ENCODE measurements around the gene GDF3. TPM values are rescaled to one million over a fixed set of nuclear protein-coding genes. Genes with fewer than 3 reads are reported as not detected.
A peak's percentile ranks its signal among the peaks of the same experiment; 100 is the strongest.
"Not testable (repeated sequence)": the region's sequence is repeated elsewhere in the genome, so short reads cannot be mapped to it uniquely, and the experiment has no call there.

Gene GDF3
- total RNA-seq, 3 donors from 2014 or later: 0.33 TPM; not detected in 2

- Histone ChIP-seq H3K4me3 (no peak overlapping the region), H3K36me3 (no peaks in the 10 kb centered on the region), H3K27ac (no peak overlapping the region), H3K9me3 (no peaks in the 10 kb centered on the region), H3K4me1 (no peaks in the 10 kb centered on the region), H3K27me3 (no peaks in the 10 kb centered on the region)
- no peak for DNase-seq (ENCODE audit: low spot score in 2 of 2)
- intact Hi-C loops (cut with DNase I; ENCODE audit: low total_unique reads): no loop called here
- TF ChIP-seq POLR2AphosphoS5 (IDR thresholded peaks at IDR 0.05): no peak
- no peak for TF ChIP-seq POLR2A (IDR thresholded peaks at IDR 0.05)
- no peak for TF ChIP-seq CTCF (IDR thresholded peaks at IDR 0.05)
These were observed 48.5 kb downstream of the GDF3 start for GRCh38 chr12:7647071-7647470.

- Histone ChIP-seq H3K4me3 (no peak overlapping the region), H3K27me3 (no peaks in the 10 kb centered on the region), H3K27ac (no peak overlapping the region), H3K36me3 (no peaks in the 10 kb centered on the region), H3K4me1 (no peaks in the 10 kb centered on the region), H3K9me3 (no peaks in the 10 kb centered on the region)
- no peak for TF ChIP-seq POLR2AphosphoS5 (IDR thresholded peaks at IDR 0.05)
- intact Hi-C loops (cut with DNase I; ENCODE audit: low total_unique reads): no loop called here
- DNase-seq (ENCODE audit: low spot score in 2 of 2): no peak
These were observed 49.4 kb downstream of the GDF3 start for GRCh38 chr12:7646178-7646475.

GRCh38 chr12:7645395-7646177, 50.0 kb downstream of the GDF3 start:
- H3K27me3 ChIP-seq: no peaks in the 10 kb centered on the region
- no peaks in the 10 kb centered on the region for H3K9me3 ChIP-seq
- TF ChIP-seq CTCF (IDR thresholded peaks at IDR 0.05): peak; percentile 70 to 72 (median 71)
- TF ChIP-seq POLR2A (IDR thresholded peaks at IDR 0.05): no peak
- intact Hi-C loops (cut with DNase I; ENCODE audit: low total_unique reads): no loop called here
- H3K27ac ChIP-seq: no peak overlapping the region
- no peaks in the 10 kb centered on the region for H3K36me3 ChIP-seq
- no peak for DNase-seq (ENCODE audit: low spot score in 2 of 2)
- H3K4me3 ChIP-seq: no peak overlapping the region
- no peaks in the 10 kb centered on the region for H3K4me1 ChIP-seq

GRCh38 chr12:7642876-7643309, 52.7 kb downstream of the GDF3 start:
- DNase-seq (ENCODE audit: low spot score in 2 of 2): no peak
- H3K4me3 ChIP-seq: no peak overlapping the region
- intact Hi-C loops (cut with DNase I; ENCODE audit: low total_unique reads): no loop called here
- no peak overlapping the region for H3K27ac ChIP-seq
- H3K9me3 ChIP-seq: no peaks in the 10 kb centered on the region
- H3K27me3 ChIP-seq: no peaks in the 10 kb centered on the region
- TF ChIP-seq POLR2A (IDR thresholded peaks at IDR 0.05) (no peak), POLR2AphosphoS5 (IDR thresholded peaks at IDR 0.05) (no peak), CTCF (IDR thresholded peaks at IDR 0.05) (no peak)
- H3K36me3 ChIP-seq: no peaks in the 10 kb centered on the region
- no peaks in the 10 kb centered on the region for H3K4me1 ChIP-seq

- intact Hi-C loops (cut with DNase I; ENCODE audit: low total_unique reads): no loop called here
- Histone ChIP-seq H3K4me1 (no peaks in the 10 kb centered on the region), H3K27ac (no peak overlapping the region), H3K4me3 (no peak overlapping the region), H3K27me3 (no peaks in the 10 kb centered on the region), H3K9me3 (no peaks in the 10 kb centered on the region), H3K36me3 (no peaks in the 10 kb centered on the region)
- DNase-seq (ENCODE audit: low spot score in 2 of 2): no peak
- no peak for TF ChIP-seq POLR2AphosphoS5 (IDR thresholded peaks at IDR 0.05)
- TF ChIP-seq POLR2A (IDR thresholded peaks at IDR 0.05): no peak
- no peak for TF ChIP-seq CTCF (IDR thresholded peaks at IDR 0.05)
These were observed 53.3 kb downstream of the GDF3 start for GRCh38 chr12:7642287-7642686.

GRCh38 chr12:7640123-7640995, 55.2 kb downstream of the GDF3 start:
- H3K27ac ChIP-seq; H3K9me3 ChIP-seq; DNase-seq (ENCODE audit: low spot score in 2 of 2); intact Hi-C loops (cut with DNase I; ENCODE audit: low total_unique reads); H3K4me1 ChIP-seq; H3K36me3 ChIP-seq; H3K27me3 ChIP-seq: not testable (repeated sequence)
- H3K4me3 ChIP-seq: peak overlapping the region; percentile 25 to 55 (median 31)

Measured in breast epithelium (tissue), 4 donors.